Lower lobe of right lung (tissue), 2 donors: ENCODE data around the gene RNLS. TPM values are rescaled to one million over a fixed set of nuclear protein-coding genes. Genes with fewer than 3 reads are reported as not detected.

ENCODE experiments used
- ATAC-seq, 2 donors: fragments of 200-7000 bp; cut with Tn5 transposase; one replicate each; pipeline ENCODE4 v1.9.1; 2020 to 2022; ENCODE audit warnings: mild to moderate bottlenecking in 2 of 2, moderate library complexity in 2 of 2
- DNase-seq: peaks from one replicate; pipeline ENCODE4 v3.0.0-alpha.2; 2020
- H3K27ac ChIP-seq: fragments of 200-600 bp; one replicate; pipeline ENCODE4 v1.8.0; 2022
- H3K27me3 ChIP-seq: fragments of 200-600 bp; one replicate; pipeline ENCODE4 v1.8.0; 2022; ENCODE audit warnings: low read depth
- H3K36me3 ChIP-seq: fragments of 200-600 bp; one replicate; pipeline ENCODE4 v1.8.0; 2022; ENCODE audit warnings: mild to moderate bottlenecking
- H3K4me1 ChIP-seq: fragments of 200-600 bp; one replicate; pipeline ENCODE4 v1.8.0; 2022
- H3K4me3 ChIP-seq: fragments of 200-600 bp; one replicate; pipeline ENCODE4 v1.8.0; 2022; ENCODE audit warnings: mild to moderate bottlenecking
- H3K9me3 ChIP-seq: fragments of 200-600 bp; one replicate; pipeline ENCODE4 v1.8.0; 2022
- intact Hi-C: fragments of 100-400 bp; cut with DNase I; formaldehyde crosslinking; loops from one replicate; pipeline ENCODE4 v1.11.0; 2022
- total RNA-seq: library from RNA; stranded (reverse); fragmentation: NEBNext Ultra II Directional; extraction: Animal tissue kit (Norgen Biotek cat#: 25700); gene quantifications from one replicate; pipeline ENCODE4 v1.2.1, GENCODE V29; 2021
- TF ChIP-seq, protein P1 (sequence below): fragments of 200-600 bp; IDR thresholded peaks from one replicate; pipeline ENCODE4 v1.8.0; 2022; ENCODE audit warnings: antibody characterized with exemption, mild to moderate bottlenecking
- donor health status: DM: no; HTN: yes; CAD: no; lungs with severe emphysema.

RNLS gene
- total RNA-seq, 1 donor from 2014 or later, result 9.6 TPM

DNA sequence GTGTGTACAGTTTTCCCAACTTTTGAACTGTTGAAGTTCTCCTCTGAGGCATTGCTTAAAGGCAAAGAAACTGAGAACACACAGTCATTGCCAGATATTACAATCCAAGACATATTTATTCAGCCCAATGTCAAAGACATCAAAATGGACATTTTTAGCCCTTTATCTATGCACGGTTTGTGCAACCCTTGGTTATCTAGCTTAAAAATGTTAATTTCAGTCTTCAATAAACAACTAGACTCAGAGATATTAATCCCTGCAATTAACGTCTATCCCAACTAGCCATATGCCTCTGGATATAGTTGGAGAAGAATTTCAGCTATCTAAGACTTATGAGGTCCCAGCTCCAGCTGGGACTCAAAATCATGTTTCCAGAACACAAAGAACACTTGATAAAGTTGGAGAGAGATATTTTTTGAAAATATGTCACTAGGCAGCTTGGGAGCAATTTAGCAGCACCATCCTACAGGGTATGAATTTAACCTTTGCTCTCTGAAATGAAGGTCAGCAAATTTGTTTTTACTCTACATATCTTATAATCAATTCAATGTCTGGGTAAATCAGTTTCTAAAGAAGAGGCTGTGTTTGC lies 357.0 kb downstream of the RNLS start:
- DNase-seq (no peak), ATAC-seq (no peak)
- intact Hi-C loops, result no loop called here
- no peak overlapping the region for H3K4me3 ChIP-seq
- H3K27ac ChIP-seq, result no peak overlapping the region
- no peaks in the 10 kb centered on the region for H3K9me3 ChIP-seq
- TF ChIP-seq, protein P1, sequence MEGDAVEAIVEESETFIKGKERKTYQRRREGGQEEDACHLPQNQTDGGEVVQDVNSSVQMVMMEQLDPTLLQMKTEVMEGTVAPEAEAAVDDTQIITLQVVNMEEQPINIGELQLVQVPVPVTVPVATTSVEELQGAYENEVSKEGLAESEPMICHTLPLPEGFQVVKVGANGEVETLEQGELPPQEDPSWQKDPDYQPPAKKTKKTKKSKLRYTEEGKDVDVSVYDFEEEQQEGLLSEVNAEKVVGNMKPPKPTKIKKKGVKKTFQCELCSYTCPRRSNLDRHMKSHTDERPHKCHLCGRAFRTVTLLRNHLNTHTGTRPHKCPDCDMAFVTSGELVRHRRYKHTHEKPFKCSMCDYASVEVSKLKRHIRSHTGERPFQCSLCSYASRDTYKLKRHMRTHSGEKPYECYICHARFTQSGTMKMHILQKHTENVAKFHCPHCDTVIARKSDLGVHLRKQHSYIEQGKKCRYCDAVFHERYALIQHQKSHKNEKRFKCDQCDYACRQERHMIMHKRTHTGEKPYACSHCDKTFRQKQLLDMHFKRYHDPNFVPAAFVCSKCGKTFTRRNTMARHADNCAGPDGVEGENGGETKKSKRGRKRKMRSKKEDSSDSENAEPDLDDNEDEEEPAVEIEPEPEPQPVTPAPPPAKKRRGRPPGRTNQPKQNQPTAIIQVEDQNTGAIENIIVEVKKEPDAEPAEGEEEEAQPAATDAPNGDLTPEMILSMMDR, result no peak
- no peaks in the 10 kb centered on the region for H3K4me1 ChIP-seq
- no peaks in the 10 kb centered on the region for H3K27me3 ChIP-seq
- H3K36me3 ChIP-seq, result no peaks in the 10 kb centered on the region

Other genes starting within 250 kb of the RNLS start
- gene LIPJ, start 3.4 kb upstream of the RNLS start, total RNA-seq, result 0.09 TPM
- not detected for gene LIPF, start 81.1 kb upstream of the RNLS start, total RNA-seq
- not detected for gene LIPK, start 122.9 kb upstream of the RNLS start, total RNA-seq
- 1.6 TPM for gene LIPN, start 176.7 kb upstream of the RNLS start, total RNA-seq
- not detected for gene LIPM, start 219.4 kb upstream of the RNLS start, total RNA-seq